Right lobe of liver (tissue), 4 donors: ENCODE data around the gene PCNT.

ENCODE experiments used
- CTCF ChIP-seq, 4 donors: fragments of 200-600 bp in 3 of 4; fragments of 450-650 bp in 1 of 4; IDR thresholded peaks; one replicate each; pipeline versions ENCODE4 v1.5.1 to v1.8.0; 2016 to 2022; ENCODE audit warnings: antibody characterized with exemption in 4 of 4, mild to moderate bottlenecking in 2 of 4
- POLR2A ChIP-seq: fragments of 450-650 bp; IDR thresholded peaks from one replicate; pipeline ENCODE4 v1.6.1; 2017; ENCODE audit warnings: antibody characterized with exemption, mild to moderate bottlenecking
- donor health status: DM: no; HTN: no; CAD: no.
- donor health status: DM: no; HTN: no; CAD: no.
- donor health status: DM: no; HTN: yes; CAD: no.

GRCh38 chr21:46431884-46432488 lies 108.0 kb downstream of the PCNT start:
- no peak for TF ChIP-seq CTCF (IDR thresholded peaks at IDR 0.05)
- no peak for TF ChIP-seq POLR2A
